Measurements from ENCODE around the gene GALNTL6. TPM values are rescaled to one million over a fixed set of nuclear protein-coding genes. Genes with fewer than 3 reads are reported as not detected.

Gene GALNTL6
- total and polyA plus RNA-seq, 2 donors (not counting 3 experiments of a cell fraction or from before 2014, with no cell fraction given): not detected

DNA sequence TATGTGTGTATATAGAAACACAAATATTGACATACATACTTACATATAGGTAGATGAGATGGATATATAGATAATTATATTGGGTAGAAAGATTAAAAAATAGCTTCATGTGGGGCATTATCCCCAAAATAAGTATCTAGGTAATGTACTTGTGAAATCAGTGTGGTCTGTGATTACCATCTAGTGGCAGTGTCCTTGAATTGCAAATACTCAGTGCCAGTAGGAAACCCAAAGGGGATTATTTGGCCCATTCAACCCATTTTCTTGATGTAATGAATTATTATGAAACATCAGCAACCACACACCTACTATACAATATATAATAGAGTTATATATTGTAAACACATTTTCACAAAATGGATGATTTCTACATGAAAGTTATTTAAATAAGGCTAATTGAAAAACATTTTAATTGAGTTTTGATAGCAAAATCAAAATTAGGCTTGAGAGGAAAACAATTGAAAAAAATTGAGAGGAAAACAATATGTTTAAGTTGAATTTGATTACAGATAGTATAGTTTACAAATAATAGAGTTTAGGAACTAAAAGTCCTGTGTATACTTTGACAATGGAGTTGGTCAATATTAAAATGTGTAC, 389.4 kb downstream of the GALNTL6 start:
- no peak for FAIRE-seq
- no peaks in the 10 kb centered on the region for H3K79me2 ChIP-seq (ENCODE audit: control insufficient read depth, insufficient read depth, low read length)
- dilution Hi-C loops (cut with MboI; ENCODE audit: extremely low pct_ligation_motif_present, low sequenced_read_pairs) (no loop called here), intact Hi-C loops (cut with micrococcal nuclease) (no loop called here)
- no peaks in the 10 kb centered on the region for H3K36me3 ChIP-seq (ENCODE audit: control insufficient read depth in 2 of 2, extremely low read depth in 1 of 2, insufficient read depth in 2 of 2, low read length in 2 of 2)
- no peaks in the 10 kb centered on the region for H3K4me1 ChIP-seq (ENCODE audit: control insufficient read depth, extremely low read depth, insufficient read depth, low read length)
- H4K20me1 ChIP-seq (replicated peaks; ENCODE audit: control insufficient read depth, extremely low read depth, insufficient read depth, low read length): no peaks in the 10 kb centered on the region
- no TSS peak for BruUV-seq (replicated peaks)
- H3K4me3 ChIP-seq (replicated peaks in 1 of 3; ENCODE audit: insufficient read depth in 1 of 3, low read depth in 1 of 3, low read length in 3 of 3): no peak overlapping the region
- no peak overlapping the region for H3K27ac ChIP-seq (ENCODE audit: insufficient read depth, low read depth, low read length)
- POLR2A ChIA-PET: no interaction called here
- no peaks in the 10 kb centered on the region for H3K27me3 ChIP-seq (ENCODE audit: control insufficient read depth in 2 of 2, insufficient read depth in 2 of 2, low read length in 2 of 2)
- CTCF ChIA-PET: no interaction called here
- no peak overlapping the region for H2AFZ ChIP-seq (ENCODE audit: low read depth, low read length)
- TF ChIP-seq, protein P1, sequence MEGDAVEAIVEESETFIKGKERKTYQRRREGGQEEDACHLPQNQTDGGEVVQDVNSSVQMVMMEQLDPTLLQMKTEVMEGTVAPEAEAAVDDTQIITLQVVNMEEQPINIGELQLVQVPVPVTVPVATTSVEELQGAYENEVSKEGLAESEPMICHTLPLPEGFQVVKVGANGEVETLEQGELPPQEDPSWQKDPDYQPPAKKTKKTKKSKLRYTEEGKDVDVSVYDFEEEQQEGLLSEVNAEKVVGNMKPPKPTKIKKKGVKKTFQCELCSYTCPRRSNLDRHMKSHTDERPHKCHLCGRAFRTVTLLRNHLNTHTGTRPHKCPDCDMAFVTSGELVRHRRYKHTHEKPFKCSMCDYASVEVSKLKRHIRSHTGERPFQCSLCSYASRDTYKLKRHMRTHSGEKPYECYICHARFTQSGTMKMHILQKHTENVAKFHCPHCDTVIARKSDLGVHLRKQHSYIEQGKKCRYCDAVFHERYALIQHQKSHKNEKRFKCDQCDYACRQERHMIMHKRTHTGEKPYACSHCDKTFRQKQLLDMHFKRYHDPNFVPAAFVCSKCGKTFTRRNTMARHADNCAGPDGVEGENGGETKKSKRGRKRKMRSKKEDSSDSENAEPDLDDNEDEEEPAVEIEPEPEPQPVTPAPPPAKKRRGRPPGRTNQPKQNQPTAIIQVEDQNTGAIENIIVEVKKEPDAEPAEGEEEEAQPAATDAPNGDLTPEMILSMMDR (IDR thresholded peaks at IDR 0.05; ENCODE audit: extremely low read depth in 1 of 2, insufficient read depth in 1 of 2, low read depth in 1 of 2, low read length in 2 of 2): peak; percentile 5 to 19
- no peak for TF ChIP-seq JUN (IDR thresholded peaks at IDR 0.05; ENCODE audit: borderline replicate concordance, insufficient read depth, insufficient read length, low read depth)
- peak; percentile 17 for DNase-seq (ENCODE audit: low read depth, low spot score)
- no peak overlapping the region for H3K4me2 ChIP-seq (ENCODE audit: insufficient read depth, low read length)
- H3K9me1 ChIP-seq (replicated peaks; ENCODE audit: control insufficient read depth, extremely low read depth, insufficient read depth, low read length): no peaks in the 10 kb centered on the region
- no peak overlapping the region for H3K9ac ChIP-seq (replicated peaks; ENCODE audit: extremely low read depth, insufficient read depth, low read length)
- no peaks in the 10 kb centered on the region for H3K9me3 ChIP-seq (replicated peaks; ENCODE audit: control insufficient read depth, insufficient read depth, low read length)

DNA sequence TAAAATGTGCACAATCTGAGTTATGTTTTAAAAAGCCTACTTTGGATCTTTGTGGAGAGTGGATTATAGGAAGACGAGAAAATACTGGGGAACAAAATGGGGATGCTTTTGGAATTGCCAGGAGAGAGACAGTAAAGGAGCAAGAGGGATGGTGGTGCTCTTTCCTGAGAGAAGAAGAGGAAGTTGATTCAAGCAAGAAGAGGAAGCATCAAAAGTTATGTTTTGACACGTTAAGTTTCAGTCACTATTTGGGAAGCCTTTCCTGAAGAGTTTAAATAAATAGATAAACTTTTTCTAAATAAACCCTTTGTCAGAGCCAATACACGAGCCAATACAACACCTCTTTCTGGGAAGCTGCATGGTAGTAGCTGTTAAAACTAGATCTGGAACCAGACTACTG, 394.1 kb downstream of the GALNTL6 start:
- H3K27ac ChIP-seq (ENCODE audit: insufficient read depth, low read depth, low read length): no peak overlapping the region
- H3K9me3 ChIP-seq (replicated peaks; ENCODE audit: control insufficient read depth, insufficient read depth, low read length): no peaks in the 10 kb centered on the region
- no peak overlapping the region for H2AFZ ChIP-seq (ENCODE audit: low read depth, low read length)
- intact Hi-C loops (cut with micrococcal nuclease) (no loop called here), dilution Hi-C loops (cut with MboI; ENCODE audit: extremely low pct_ligation_motif_present, low sequenced_read_pairs) (no loop called here)
- no peaks in the 10 kb centered on the region for H3K27me3 ChIP-seq (ENCODE audit: control insufficient read depth in 2 of 2, insufficient read depth in 2 of 2, low read length in 2 of 2)
- DNase-seq (ENCODE audit: low read depth, low spot score) (no peak), FAIRE-seq (no peak)
- no peaks in the 10 kb centered on the region for H4K20me1 ChIP-seq (replicated peaks; ENCODE audit: control insufficient read depth, extremely low read depth, insufficient read depth, low read length)
- no peaks in the 10 kb centered on the region for H3K79me2 ChIP-seq (ENCODE audit: control insufficient read depth, insufficient read depth, low read length)
- H3K4me2 ChIP-seq (ENCODE audit: insufficient read depth, low read length): no peak overlapping the region
- TF ChIP-seq POLR2A (IDR thresholded peaks at IDR 0.05; ENCODE audit: low read depth, low read length) (no peak), JUN (IDR thresholded peaks at IDR 0.05; ENCODE audit: borderline replicate concordance, insufficient read depth, insufficient read length, low read depth) (no peak), FOS (IDR thresholded peaks at IDR 0.05; ENCODE audit: borderline replicate concordance, insufficient read depth, low read length) (no peak)
- TF ChIP-seq, protein P1 (IDR thresholded peaks at IDR 0.05; ENCODE audit: extremely low read depth in 1 of 2, insufficient read depth in 1 of 2, low read depth in 1 of 2, low read length in 2 of 2): no peak
- TF ChIP-seq, protein P2, sequence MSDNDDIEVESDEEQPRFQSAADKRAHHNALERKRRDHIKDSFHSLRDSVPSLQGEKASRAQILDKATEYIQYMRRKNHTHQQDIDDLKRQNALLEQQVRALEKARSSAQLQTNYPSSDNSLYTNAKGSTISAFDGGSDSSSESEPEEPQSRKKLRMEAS (IDR thresholded peaks at IDR 0.05; ENCODE audit: insufficient read depth, insufficient read length): no peak
- H3K4me3 ChIP-seq (replicated peaks in 1 of 3; ENCODE audit: insufficient read depth in 1 of 3, low read depth in 1 of 3, low read length in 3 of 3): no peak overlapping the region
- H3K9me1 ChIP-seq (replicated peaks; ENCODE audit: control insufficient read depth, extremely low read depth, insufficient read depth, low read length): no peaks in the 10 kb centered on the region
- CTCF ChIA-PET: no interaction called here
- no peaks in the 10 kb centered on the region for H3K36me3 ChIP-seq (ENCODE audit: control insufficient read depth in 2 of 2, extremely low read depth in 1 of 2, insufficient read depth in 2 of 2, low read length in 2 of 2)
- POLR2A ChIA-PET: no interaction called here
- BruUV-seq (replicated peaks): no TSS peak
- H3K9ac ChIP-seq (replicated peaks; ENCODE audit: extremely low read depth, insufficient read depth, low read length): no peak overlapping the region
- H3K4me1 ChIP-seq (ENCODE audit: control insufficient read depth, extremely low read depth, insufficient read depth, low read length): no peaks in the 10 kb centered on the region

All from endothelial cell of umbilical vein (primary cell).